Measurements from ENCODE around the gene ROCK2.

Gene ROCK2

DNA sequence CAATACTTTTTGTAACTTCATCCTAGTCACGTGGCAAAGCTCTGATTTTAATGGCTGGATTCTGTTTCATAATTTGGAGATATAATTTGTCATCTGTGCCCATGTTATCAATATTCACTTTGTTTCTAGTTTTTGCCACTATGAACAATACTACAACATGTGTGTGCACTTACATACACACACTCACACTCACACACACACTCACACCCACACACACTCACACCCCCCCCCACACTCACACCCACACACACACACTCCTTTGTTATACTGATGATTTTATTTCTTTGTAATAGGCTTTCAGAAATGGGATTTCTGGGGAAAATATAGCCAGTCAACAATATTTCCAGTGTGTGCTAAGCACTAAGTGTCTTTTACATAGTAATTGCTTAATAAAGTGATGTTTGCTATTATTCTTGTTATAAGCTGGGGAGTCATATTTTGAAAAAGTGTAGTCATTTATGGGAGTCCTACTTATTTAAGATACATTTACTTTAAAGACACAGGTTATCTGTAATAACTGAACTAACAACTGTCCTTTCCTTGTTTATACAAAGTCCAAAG is 22.8 kb upstream of the ROCK2 start:
- DNase-seq (ENCODE audit: low read depth in 2 of 3, low spot score in 1 of 3) = no peak

DNA sequence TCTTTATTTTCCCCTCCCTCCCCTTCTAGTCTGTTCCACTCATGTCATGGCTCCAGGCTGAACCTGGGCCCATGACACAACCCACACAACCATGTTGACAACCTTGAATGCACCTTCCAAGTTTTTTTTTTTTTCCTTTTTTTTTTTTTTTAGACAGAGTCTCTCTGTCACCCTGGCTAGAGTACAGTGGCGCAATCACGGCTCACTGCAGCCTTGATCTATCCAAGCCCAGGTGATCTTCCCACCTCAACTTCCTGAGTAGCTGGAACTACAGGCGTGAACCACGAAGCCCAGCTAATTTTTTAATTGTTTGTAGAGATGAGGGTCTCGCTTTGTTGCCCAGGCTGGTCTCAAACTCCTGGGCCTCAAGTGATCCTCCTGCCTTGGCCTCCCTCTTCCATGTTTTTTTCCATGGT is 21.9 kb upstream of the ROCK2 start:
- DNase-seq (ENCODE audit: low read depth in 2 of 3, low spot score in 1 of 3) = no peak

DNA sequence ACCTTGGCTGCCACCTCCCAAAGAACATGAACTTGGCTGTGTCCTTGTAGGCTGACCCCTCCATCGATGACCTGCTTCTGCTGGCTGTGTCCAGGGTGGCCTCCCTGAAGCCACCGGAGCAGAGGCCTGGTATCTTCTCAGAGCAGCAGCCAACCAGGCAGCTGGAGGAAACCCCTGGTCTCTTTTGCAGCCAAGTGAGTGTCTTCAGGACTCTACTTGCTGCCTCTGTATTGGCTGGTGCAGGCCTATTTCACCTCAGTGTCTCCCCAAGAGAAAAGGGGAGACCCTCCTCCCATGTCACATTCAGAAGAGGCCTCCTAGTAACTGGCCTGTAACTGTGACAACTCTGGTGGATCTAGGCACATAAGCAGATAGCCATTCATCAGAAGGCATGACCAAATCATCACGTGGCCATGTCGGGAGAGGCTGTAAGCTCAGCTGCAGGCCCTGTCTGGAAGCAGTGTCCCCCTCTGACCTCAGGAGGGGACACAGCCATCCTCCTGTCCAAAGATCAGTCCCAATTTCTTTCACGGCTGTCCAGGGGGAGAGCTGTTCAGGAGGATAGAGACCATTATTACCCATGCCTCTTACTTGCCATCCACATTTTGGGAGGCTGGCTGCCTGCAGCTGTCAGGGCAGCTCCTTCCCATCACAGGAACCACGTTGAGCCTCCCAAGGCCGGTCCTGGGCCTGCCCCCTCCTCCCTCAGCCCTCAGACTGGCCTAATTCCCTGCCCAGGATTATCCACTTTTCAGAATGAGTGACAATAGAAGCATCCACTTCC is 20.9 kb upstream of the ROCK2 start:
- DNase-seq (ENCODE audit: low read depth in 2 of 3, low spot score in 1 of 3) = no peak

DNA sequence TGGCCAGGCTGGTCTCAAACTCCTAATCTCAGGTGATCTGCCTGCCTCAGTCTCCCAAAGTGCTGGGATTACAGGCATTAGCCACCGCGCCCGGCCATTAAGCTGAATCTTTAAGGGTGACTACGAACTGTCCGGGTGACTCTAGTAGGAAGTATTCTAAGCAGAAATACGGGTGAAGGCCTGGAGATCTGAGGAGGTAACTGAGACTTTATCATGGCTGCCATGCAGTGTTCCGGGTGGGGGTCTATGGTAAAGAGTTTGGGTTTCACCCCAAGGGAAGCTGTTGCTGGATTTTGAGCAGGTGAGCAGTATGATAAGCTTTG is 20.1 kb upstream of the ROCK2 start:
- no peak for DNase-seq (ENCODE audit: low read depth in 2 of 3, low spot score in 1 of 3)

DNA sequence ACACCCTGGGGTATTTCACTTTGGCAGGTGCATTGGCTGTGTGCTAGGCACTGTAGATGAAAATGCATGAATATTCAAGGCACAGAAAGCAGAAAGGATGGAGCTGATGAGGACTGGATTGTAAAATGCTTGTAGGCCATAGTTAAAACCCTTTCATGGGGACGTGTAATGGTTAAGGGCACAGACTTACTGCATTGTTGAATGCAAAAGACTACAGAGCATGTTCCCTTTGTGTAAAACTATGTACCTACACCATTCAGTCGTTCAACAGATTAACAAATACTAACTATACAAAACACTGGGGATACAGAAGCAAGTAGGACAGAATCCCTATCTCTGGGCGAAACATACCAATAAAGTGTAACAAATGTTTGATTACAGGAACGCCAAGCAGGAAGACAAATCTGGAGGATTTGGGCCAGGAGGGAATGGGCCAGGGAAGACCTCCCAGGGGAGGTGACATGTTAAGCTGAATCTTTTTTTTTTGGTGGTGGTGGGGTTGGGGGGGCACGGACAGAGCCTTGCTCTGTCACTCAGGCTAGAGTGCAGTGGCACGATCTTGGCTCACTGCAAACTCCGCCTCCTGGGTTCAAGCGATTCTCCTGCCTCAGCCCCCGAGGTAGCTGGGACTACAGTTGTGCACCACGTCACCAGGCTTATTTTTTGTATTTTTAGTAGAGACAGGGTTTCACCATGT is 19.6 kb upstream of the ROCK2 start:
- DNase-seq (ENCODE audit: low read depth in 2 of 3, low spot score in 1 of 3) = no peak

DNA sequence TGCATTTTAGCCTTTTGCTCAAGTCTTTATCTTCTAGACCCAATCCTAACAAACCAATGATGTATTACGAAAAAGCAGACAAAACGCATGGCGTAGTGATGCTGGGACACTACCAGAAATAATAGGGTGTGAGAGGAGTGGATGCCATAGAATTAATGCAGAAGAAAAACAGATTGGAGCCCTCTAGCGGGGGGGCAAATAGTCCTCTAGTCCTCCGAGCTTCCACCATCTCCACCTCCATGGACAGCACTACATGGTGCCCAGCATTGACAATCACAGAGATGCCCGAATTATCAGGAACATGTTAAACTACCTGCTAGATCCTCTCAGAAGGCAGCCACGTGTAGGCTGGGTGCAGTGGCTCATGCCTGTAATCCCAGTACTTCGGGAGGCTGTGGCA is 15.4 kb upstream of the ROCK2 start:
- no peak for DNase-seq (ENCODE audit: low read depth in 2 of 3, low spot score in 1 of 3)

DNA sequence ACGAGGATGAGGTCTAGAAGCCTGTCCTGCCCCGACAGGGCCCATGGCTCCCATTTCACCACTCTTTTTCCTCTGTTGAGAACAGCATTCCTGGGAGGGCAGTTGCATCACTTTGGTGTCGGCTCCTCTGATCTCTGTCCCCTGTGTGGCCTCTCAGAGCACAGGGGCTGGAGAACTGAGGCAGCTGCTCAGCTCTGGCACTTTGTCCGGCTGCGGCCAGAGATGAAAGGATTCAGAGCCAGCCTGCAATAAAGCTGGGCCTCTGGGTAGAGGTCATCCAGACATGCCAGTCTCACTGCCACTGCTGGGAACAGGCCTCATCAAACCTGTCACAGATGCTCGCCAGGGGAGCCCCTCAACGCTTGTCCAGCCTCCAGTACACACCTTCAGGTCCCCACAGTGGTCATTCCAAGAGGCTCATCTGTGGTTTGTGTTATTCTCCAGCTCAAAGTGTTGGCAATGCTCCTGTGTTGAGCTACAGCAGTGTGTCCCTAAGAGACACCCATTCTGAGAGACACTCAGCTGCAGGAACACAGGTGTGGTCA is 13.1 kb upstream of the ROCK2 start:
- DNase-seq (ENCODE audit: low read depth in 2 of 3, low spot score in 1 of 3) = no peak

DNA sequence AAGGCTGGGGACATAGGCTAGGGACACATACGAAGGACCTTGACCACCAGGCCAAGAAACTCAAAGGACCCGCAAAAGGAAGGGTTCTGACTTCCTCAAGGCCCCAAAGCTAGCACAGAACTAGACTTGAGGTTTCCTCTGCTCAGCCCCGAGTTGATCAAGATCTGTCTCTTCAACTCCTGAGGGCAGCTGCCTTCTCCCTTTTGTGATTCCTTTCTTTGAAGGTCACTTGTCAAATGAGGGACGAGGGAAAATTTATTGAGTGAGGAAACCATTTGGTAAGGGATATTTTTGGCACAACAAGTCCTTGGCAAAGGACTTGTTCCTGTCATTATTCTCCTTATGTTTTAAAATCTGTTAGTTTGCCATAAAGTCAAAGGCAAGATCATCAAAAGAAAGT is 12.3 kb upstream of the ROCK2 start:
- DNase-seq (ENCODE audit: low read depth in 2 of 3, low spot score in 1 of 3) = no peak

DNA sequence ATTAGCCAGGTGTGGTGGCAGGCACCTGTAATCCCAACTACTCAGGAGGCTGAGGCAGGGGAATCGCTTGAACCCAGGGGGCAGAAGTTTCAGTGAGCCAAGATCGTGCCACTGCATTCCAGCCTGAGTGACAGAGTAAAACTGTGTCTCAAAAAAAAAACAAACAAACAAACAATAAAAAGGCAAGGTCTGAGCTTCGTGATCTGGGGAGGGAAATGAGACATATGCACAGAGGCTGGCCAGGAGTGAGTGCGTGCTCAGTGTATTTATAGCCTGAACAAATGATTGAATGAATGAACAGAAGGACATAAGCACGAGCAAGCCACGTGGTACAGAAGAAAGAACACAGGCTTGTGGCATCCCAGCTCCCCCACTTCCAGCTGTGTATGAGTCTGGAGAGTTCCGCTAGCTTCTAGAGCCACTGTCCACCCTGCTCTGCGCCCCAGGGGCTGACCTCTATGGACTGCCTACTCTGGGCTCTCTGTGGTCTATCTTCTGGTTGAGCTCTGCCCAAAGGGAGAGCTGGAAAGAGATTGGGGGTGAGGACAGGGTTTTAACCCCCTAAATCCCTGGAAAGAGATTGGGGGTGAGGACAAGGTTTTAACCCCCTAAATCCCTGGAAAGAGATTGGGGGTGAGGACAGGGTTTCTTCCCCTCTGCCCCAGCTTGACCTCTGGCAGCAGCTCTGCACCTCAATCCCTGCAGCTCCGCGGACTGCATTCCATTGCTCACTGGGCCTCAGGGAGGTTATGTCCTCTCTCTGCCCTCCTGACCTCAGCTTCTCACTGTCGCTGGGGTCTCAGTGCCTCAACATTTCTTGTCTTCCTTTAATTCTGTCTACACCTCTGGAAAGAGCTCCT is 11.0 kb upstream of the ROCK2 start:
- no peak for DNase-seq (ENCODE audit: low read depth in 2 of 3, low spot score in 1 of 3)

DNA sequence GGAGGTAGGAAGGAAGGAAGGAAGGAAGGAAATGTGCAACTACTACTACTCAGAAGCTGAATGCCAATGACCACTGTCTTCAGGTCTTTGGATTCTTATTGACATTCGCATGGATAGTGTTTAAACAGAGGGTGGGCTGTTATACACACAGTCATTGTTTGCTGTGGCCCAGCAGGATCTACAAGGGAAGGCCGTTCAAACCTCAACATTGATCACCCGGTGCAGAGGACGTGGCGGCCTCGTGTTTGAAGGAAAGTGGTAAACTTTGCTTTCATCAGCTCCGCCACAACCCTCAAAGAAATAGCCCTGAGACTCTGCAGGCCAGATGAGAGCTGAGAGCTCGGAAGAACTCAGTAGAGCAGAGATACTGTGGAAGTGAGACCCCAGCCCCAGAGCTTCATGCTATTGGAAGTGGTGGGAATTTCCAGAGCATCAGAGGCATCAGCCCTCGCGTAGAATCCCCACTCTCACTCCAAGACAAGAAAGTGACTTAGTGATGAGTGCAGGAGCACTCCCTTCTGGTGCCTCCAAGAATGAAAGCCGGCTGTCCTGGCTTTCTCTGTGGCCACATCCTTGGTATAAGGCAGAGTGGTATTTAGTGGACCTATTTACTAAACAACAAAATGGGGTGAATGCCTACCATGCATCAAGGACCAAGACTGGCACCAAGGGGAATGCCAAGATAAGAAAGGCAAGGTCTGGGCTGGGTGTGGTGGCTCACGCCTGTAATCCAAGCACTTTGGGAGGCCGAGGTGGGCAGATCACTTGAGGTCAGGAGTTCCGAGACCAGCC is 10.1 kb upstream of the ROCK2 start:
- DNase-seq (ENCODE audit: low read depth in 2 of 3, low spot score in 1 of 3) = no peak

DNA sequence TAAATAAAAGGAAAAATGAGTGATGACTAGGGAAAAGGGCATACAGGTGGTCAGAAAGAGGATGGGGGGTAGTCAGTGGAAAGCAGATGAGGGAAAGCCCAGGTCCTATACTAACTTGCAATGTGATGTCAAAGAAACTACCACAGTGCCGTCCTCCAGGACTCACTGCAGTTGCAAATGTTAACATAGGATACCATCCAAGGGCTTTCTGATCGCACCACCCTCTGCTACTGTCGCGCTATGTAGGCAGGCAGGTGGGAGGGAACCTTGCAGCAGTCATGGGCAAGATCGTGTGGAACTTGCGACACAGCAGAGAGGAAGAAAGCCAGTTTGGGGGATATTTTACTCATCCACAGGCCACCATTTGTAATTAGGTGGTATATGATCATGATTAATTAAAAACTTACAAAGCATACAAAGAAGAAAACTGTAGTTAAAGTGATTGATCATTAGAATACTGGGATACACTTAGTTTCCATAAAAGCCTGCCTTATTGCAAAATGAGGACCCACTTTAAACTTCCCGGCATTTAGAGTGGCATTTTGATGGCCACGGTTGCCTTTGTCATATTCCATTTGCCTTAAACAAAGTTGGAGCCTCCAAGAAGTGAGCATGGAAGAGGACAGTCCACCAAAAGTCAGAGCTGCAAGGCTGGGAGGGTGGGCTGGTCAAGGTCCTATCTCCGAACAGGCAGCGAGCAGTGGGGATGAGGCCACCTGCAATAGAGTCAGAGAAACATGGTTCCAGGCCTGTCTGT is 8.5 kb upstream of the ROCK2 start:
- DNase-seq (ENCODE audit: low read depth in 2 of 3, low spot score in 1 of 3) = no peak

DNA sequence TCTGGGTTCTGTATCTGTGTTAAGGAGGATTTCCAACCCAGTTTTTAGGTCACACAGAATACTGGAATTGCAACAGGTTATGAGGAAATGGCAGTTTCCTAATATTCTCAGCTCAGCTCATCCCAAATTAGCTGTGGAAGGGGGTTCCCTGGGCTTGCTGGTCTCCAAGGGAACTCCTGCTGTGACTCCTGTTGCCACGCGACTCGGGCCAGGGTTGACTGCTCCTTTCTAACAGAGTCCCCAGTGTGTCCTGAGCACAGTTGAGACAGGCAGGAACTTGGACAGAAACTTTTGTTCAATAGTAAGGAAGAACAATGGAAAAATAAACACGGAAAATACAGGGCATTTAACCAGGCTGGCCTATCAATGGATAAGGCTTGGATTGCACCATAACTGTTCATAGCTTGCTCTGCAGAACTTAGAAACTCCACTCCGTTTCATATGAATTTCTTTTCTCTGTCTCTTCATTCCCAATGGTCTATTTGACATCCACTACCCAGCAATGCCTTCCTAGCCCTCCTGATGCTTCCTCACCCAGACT is 3.8 kb upstream of the ROCK2 start:
- no peak for DNase-seq (ENCODE audit: low read depth in 2 of 3, low spot score in 1 of 3)

DNA sequence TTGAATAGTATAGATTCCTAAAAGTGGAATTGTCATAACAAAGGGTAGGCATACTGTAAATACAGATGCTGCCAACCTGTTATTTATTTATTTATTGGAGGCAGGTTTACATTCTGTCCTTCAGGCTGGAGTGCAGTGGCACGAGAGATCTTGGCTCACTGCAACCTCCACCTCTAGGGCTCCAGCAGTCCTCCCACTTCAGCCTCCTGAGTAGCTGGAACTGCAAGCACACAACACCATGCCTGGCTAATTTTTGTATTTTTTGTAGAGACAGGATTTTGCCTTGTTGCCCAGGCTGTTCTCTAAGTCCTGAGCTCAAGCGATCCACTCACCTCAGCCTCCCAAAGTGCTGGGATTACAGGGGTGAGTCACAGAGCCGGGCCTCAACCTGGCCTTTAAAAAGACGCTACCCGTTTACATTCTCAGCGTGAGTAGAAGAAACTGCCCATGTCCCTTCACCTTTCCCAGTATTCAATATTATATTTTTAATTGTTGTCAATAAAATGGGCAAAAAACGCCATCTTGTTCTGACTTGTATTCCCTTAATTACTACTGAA is 3.0 kb upstream of the ROCK2 start:
- DNase-seq (ENCODE audit: low read depth in 2 of 3, low spot score in 1 of 3) = no peak

DNA sequence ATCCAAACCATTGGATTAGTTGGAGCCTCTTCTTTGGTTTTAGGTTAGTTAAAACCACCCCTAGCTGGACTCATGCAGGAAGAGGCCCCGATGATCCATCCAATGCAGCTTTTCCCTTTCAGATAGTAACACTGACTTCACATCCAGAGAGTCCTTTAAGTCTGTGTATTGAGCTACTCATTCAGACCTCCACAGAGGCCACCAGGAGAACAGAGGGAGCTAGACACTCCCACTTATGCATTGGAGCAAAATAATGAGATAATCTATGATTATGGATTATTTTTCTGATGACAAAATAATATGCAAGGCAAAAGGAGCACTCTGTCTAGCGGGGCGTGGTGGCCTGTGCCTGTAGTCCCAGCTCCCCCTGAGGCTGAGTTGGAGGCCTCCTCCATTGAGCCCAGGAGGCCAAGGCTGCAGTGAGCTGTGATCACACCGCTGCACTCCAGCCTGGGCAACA is 1.6 kb upstream of the ROCK2 start:
- DNase-seq (ENCODE audit: low read depth in 2 of 3, low spot score in 1 of 3) = no peak

DNA sequence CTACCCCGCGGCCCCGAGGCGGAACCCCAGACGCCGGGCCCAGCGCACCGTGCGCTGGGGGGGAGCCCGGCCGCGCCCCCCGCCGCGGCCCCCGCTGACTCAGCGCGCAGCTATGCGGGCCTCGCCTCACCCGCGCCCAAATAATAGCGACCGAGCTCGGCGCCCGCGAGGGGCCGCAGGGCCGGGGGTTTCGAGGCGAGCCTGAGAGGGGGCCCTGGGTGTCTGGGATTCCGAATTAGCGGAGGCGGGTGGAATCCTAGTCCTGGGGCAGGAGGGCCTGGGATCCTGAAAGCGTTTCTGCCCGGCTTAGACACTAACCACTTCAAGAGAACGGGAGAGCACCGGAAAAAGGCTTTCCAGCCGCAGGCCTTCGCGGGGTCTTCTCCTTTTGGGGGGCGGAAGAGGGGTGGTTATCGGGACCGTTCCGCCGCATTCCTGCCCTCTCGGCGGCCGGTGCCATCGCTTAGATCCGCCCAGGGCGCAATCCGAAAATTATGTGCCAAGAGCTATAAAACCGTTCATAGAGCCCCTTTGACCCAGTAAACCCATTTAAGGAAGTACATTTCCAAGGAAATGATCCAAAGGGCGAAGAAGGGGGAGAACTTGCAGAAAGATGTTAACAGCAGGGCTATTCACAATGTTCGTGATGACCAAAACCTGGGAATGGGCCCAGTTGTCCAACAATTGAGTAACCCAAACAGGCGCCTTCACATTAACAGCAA is 681 bp upstream of the ROCK2 start:
- DNase-seq (ENCODE audit: low read depth in 2 of 3, low spot score in 1 of 3) = peak in 1 of 3 donors; percentile 8

DNA sequence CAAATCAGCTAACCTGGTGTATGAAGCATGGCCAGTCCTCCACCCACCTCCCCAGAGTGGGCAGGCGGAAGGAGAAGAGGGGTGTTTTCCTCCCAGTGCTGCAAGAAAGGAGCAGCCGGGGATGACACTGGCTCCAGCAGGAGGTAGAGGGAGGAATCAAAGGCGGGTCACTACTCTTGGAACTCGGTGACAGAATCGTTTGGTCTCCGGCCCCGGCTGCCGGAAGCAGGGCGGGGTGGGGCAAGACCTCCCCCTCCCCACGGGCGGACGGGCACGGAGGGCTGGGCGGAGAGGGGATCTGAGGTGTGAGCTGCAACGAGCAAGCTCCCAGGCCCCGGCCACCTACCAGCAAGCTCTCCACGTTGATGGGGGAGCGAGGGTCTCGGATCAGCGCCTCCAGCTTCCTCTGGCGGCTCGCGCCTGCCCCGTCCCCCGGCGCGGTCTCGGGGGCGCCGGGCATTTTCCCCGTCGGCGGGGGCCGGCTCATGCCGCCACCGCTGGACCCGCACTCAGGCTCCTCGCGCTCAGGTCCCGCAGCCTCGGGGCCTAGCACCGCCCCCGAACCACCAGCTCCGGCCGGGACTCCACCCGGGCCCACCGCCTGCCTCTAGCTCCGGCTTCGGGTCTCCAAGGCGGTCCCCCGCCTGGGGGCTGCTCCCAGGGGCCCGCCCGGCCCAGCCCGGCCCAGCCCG is 640 bp downstream of the ROCK2 start:
- DNase-seq (ENCODE audit: low read depth in 2 of 3, low spot score in 1 of 3) = peak; percentile 2 to 19 (median 16)

DNA sequence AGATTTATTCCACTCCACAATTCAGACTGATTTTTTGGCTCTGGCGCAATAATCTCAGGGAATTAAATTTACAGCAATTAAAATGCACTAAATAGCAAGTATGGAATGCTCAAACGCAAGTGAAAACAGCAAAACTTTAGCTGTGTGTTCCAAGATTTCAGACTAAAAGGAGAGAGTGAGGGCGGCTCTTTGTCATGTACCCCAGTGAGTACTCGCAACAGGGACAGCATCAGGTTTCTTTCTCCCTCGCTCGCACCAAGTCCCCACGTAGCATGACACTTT is 1.1 kb downstream of the ROCK2 start:
- no peak for DNase-seq (ENCODE audit: low read depth in 2 of 3, low spot score in 1 of 3)

Measured in stimulated activated CD4-positive, alpha-beta T cell treated with anti-CD3 and anti-CD28 coated beads, Interleukin-12 subunit alpha, Interleukin-12 subunit beta, amount 100 ng/mL, for 48 hours (primary cell).